Ovary (tissue), 3 donors: ENCODE results near the gene RHOB.

Source experiments
- CTCF ChIP-seq, 3 donors: fragments of 450-650 bp in 2 of 3; fragments of 200-600 bp in 1 of 3; IDR thresholded peaks; one replicate each; pipeline versions ENCODE4 v1.5.1 to v1.8.0; 2016 to 2022; ENCODE audit warnings: antibody characterized with exemption in 3 of 3, mild to moderate bottlenecking in 1 of 3
- POLR2A ChIP-seq: fragments of 450-650 bp; IDR thresholded peaks from one replicate; pipeline ENCODE4 v1.6.1; 2017; ENCODE audit warnings: antibody characterized with exemption, mild to moderate bottlenecking, moderate library complexity
- donor health status: DM: no; HTN: no; CAD: no.

GRCh38 chr2:20401489-20401835 is 45.4 kb upstream of the RHOB start:
- TF ChIP-seq CTCF (IDR thresholded peaks at IDR 0.05) (no peak), POLR2A (no peak)
